WTC11 (cell line): ENCODE data around the gene TPM3. TPM values are rescaled to one million over a fixed set of nuclear protein-coding genes. Genes with fewer than 3 reads are reported as not detected.
A peak's percentile ranks its signal among the peaks of the same experiment; 100 is the strongest.

Experiments used
- ATAC-seq: fragments of 200-7000 bp; cut with Tn5 transposase; 2 replicates; pipeline ENCODE4 v1.10.0; 2021; ENCODE audit warnings: mild to moderate bottlenecking, moderate library complexity
- CTCF ChIA-PET: fragments of 300-600 bp; sonication (Branson Sonifier 250); formaldehyde crosslinking; loops from one replicate; lab custom pipeline; 2021; ENCODE audit warnings: antibody characterized with exemption; lab: Charles Lee
- POLR2A ChIA-PET: fragments of 350-600 bp; sonication (Branson Sonifier 250); formaldehyde crosslinking; loops from one replicate; lab custom pipeline; 2021; ENCODE audit warnings: antibody characterized with exemption; lab: Charles Lee
- DNase-seq: peaks from one replicate; pipeline ENCODE4 v3.0.0; 2021; ENCODE audit warnings: low spot score
- H3K27ac Mint-ChIP-seq: 2 replicates; pipeline ENCODE4 v1.8.0; 2021; ENCODE audit warnings: mixed read lengths
- H3K27me3 Mint-ChIP-seq: 2 replicates; pipeline ENCODE4 v1.8.0; 2021; ENCODE audit warnings: low read depth, mild to moderate bottlenecking, moderate library complexity, mixed read lengths
- H3K36me3 Mint-ChIP-seq: 2 replicates; pipeline ENCODE4 v1.8.0; 2021; ENCODE audit warnings: mixed read lengths
- H3K4me1 Mint-ChIP-seq: 2 replicates; pipeline ENCODE4 v1.8.0; 2022; ENCODE audit warnings: mixed read lengths
- H3K4me3 Mint-ChIP-seq: 2 replicates; pipeline ENCODE4 v1.8.0; 2021; ENCODE audit warnings: mild to moderate bottlenecking, moderate library complexity, mixed read lengths
- H3K9me3 Mint-ChIP-seq: 2 replicates; pipeline ENCODE4 v1.8.0; 2021; ENCODE audit warnings: mixed read lengths
- ELF4 ChIP-seq: sonication (generic); formaldehyde crosslinking; IDR thresholded peaks from 2 replicates; pipeline ENCODE4 v1.8.1; 2022; ENCODE audit warnings: low read depth, mild to moderate bottlenecking, moderate library complexity, missing genetic modification reagents
- ETV6 ChIP-seq: sonication (generic); formaldehyde crosslinking; IDR thresholded peaks from 2 replicates; pipeline ENCODE4 v1.8.1; 2022; ENCODE audit warnings: mild to moderate bottlenecking, missing genetic modification reagents
- GABPB1 ChIP-seq: sonication (generic); formaldehyde crosslinking; IDR thresholded peaks from 2 replicates; pipeline ENCODE4 v1.8.1; 2023; ENCODE audit warnings: mild to moderate bottlenecking, missing genetic modification reagents
- GRHL2 ChIP-seq: fragments of 250-450 bp; sonication (Bioruptor Pico); IDR thresholded peaks from 2 replicates; pipeline ENCODE4 v1.8.0; 2022; ENCODE audit warnings: mild to moderate bottlenecking, moderate library complexity; ENCODE audit not compliant: insufficient replicate concordance, severe bottlenecking
- HMGA2 ChIP-seq: fragments of 250-450 bp; sonication (Bioruptor Pico); IDR thresholded peaks from 2 replicates; pipeline ENCODE4 v1.4.0; 2021; ENCODE audit warnings: mild to moderate bottlenecking, moderate library complexity
- KAT7 ChIP-seq: sonication (generic); formaldehyde crosslinking; IDR thresholded peaks from 2 replicates; pipeline ENCODE4 v1.8.1; 2023; ENCODE audit warnings: missing genetic modification reagents, mild to moderate bottlenecking, borderline replicate concordance
- MXD4 ChIP-seq: fragments of 250-450 bp; sonication (Bioruptor Pico); IDR thresholded peaks from 2 replicates; pipeline ENCODE4 v1.8.0; 2021; ENCODE audit warnings: mild to moderate bottlenecking, moderate library complexity, borderline replicate concordance
- OVOL2 ChIP-seq: fragments of 250-450 bp; sonication (Bioruptor Pico); IDR thresholded peaks from 2 replicates; pipeline ENCODE4 v1.9.0; 2021; ENCODE audit warnings: mild to moderate bottlenecking, borderline replicate concordance
- PRRX2 ChIP-seq: fragments of 250-450 bp; sonication (Bioruptor Pico); IDR thresholded peaks from 2 replicates; pipeline ENCODE4 v1.8.0; 2021; ENCODE audit warnings: mild to moderate bottlenecking
- SOX15 ChIP-seq: fragments of 250-450 bp; sonication (Bioruptor Pico); IDR thresholded peaks from 2 replicates; pipeline ENCODE4 v1.9.0; 2021; ENCODE audit warnings: mild to moderate bottlenecking
- TEAD4 ChIP-seq: sonication (generic); formaldehyde crosslinking; IDR thresholded peaks from 2 replicates; pipeline ENCODE4 v1.8.0; 2022; ENCODE audit warnings: mild to moderate bottlenecking, missing genetic modification reagents
- ZBTB21 ChIP-seq: sonication (generic); formaldehyde crosslinking; IDR thresholded peaks from 2 replicates; pipeline ENCODE4 v1.8.1; 2023; ENCODE audit warnings: mild to moderate bottlenecking, missing genetic modification reagents, borderline replicate concordance
- ZNF121 ChIP-seq: sonication (generic); formaldehyde crosslinking; IDR thresholded peaks from 2 replicates; pipeline ENCODE4 v1.8.0; 2023; ENCODE audit warnings: missing genetic modification reagents
- ZNF423 ChIP-seq: fragments of 250-450 bp; sonication (Bioruptor Pico); IDR thresholded peaks from 2 replicates; pipeline ENCODE4 v2.1.2; 2022; ENCODE audit warnings: mild to moderate bottlenecking, moderate library complexity
- ZNF671 ChIP-seq: fragments of 250-450 bp; sonication (Bioruptor Pico); IDR thresholded peaks from 2 replicates; pipeline ENCODE4 v1.8.0; 2021; ENCODE audit warnings: mild to moderate bottlenecking
- total RNA-seq: library from RNA; stranded (reverse); gene quantifications from 3 replicates; pipeline ENCODE4 v1.2.3, GENCODE V29; 2021
- TF ChIP-seq, protein P1 (sequence below): sonication (generic); formaldehyde crosslinking; IDR thresholded peaks from 2 replicates; pipeline ENCODE4 v1.8.1; 2023; ENCODE audit warnings: mild to moderate bottlenecking, missing genetic modification reagents, borderline replicate concordance
- TF ChIP-seq, protein P2 (sequence below): sonication (generic); formaldehyde crosslinking; IDR thresholded peaks from 2 replicates; pipeline ENCODE4 v1.8.1; 2022; ENCODE audit warnings: low read depth, mild to moderate bottlenecking, moderate library complexity, missing genetic modification reagents, borderline replicate concordance
- TF ChIP-seq, protein P3 (sequence below): fragments of 250-450 bp; sonication (Bioruptor Pico); IDR thresholded peaks from 2 replicates; pipeline ENCODE4 v2.1.2; 2022; ENCODE audit warnings: mild to moderate bottlenecking, moderate library complexity
- TF ChIP-seq, protein P4 (sequence below): sonication (generic); formaldehyde crosslinking; IDR thresholded peaks from 2 replicates; pipeline ENCODE4 v1.8.1; 2022; ENCODE audit warnings: missing genetic modification reagents, borderline replicate concordance
- TF ChIP-seq, protein P5 (sequence below): sonication (generic); formaldehyde crosslinking; IDR thresholded peaks from 2 replicates; pipeline ENCODE4 v1.8.0; 2022; ENCODE audit warnings: mild to moderate bottlenecking, missing genetic modification reagents
- TF ChIP-seq, protein P6 (sequence below): sonication (generic); formaldehyde crosslinking; IDR thresholded peaks from 2 replicates; pipeline ENCODE4 v1.8.0; 2023; ENCODE audit warnings: missing genetic modification reagents
- TF ChIP-seq, protein P7 (sequence below): sonication (generic); formaldehyde crosslinking; IDR thresholded peaks from 2 replicates; pipeline ENCODE4 v1.8.0; 2022; ENCODE audit warnings: mild to moderate bottlenecking, missing genetic modification reagents
- TF ChIP-seq, protein P8 (sequence below): sonication (generic); formaldehyde crosslinking; IDR thresholded peaks from 2 replicates; pipeline ENCODE4 v1.8.0; 2022; ENCODE audit warnings: mild to moderate bottlenecking, missing genetic modification reagents
- TF ChIP-seq, protein P9 (sequence below): sonication (generic); formaldehyde crosslinking; IDR thresholded peaks from 2 replicates; pipeline ENCODE4 v1.8.1; 2022; ENCODE audit warnings: mild to moderate bottlenecking, moderate library complexity, missing genetic modification reagents

Gene TPM3
- total RNA-seq, 1 experiment from 2014 or later, result 614 TPM

DNA sequence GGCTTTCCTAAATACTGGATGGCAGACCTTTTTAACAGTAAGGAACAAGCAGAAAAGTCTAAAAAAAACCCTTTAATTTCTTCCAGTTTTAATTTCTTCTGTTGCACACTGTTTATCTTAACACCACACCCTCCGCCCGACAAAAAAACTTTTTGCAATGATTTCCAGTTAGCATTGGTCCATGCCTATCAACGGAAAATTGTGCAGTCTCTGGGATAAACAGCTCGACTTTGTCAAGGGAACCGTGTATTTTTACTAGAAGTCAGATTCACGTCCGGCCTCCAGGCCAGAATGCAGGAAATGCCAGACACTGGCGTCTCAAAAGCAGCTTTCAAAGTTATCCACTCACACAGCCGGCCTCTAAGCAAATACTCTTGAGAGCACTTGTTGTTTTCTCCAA lies 36.6 kb downstream of the TPM3 start (continued):
- TF ChIP-seq, protein P1, sequence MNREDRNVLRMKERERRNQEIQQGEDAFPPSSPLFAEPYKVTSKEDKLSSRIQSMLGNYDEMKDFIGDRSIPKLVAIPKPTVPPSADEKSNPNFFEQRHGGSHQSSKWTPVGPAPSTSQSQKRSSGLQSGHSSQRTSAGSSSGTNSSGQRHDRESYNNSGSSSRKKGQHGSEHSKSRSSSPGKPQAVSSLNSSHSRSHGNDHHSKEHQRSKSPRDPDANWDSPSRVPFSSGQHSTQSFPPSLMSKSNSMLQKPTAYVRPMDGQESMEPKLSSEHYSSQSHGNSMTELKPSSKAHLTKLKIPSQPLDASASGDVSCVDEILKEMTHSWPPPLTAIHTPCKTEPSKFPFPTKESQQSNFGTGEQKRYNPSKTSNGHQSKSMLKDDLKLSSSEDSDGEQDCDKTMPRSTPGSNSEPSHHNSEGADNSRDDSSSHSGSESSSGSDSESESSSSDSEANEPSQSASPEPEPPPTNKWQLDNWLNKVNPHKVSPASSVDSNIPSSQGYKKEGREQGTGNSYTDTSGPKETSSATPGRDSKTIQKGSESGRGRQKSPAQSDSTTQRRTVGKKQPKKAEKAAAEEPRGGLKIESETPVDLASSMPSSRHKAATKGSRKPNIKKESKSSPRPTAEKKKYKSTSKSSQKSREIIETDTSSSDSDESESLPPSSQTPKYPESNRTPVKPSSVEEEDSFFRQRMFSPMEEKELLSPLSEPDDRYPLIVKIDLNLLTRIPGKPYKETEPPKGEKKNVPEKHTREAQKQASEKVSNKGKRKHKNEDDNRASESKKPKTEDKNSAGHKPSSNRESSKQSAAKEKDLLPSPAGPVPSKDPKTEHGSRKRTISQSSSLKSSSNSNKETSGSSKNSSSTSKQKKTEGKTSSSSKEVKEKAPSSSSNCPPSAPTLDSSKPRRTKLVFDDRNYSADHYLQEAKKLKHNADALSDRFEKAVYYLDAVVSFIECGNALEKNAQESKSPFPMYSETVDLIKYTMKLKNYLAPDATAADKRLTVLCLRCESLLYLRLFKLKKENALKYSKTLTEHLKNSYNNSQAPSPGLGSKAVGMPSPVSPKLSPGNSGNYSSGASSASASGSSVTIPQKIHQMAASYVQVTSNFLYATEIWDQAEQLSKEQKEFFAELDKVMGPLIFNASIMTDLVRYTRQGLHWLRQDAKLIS (CRISPR knock-in tag), result no peak
- TF ChIP-seq, protein P2, sequence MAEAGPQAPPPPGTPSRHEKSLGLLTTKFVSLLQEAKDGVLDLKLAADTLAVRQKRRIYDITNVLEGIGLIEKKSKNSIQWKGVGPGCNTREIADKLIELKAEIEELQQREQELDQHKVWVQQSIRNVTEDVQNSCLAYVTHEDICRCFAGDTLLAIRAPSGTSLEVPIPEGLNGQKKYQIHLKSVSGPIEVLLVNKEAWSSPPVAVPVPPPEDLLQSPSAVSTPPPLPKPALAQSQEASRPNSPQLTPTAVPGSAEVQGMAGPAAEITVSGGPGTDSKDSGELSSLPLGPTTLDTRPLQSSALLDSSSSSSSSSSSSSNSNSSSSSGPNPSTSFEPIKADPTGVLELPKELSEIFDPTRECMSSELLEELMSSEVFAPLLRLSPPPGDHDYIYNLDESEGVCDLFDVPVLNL, result no peak
- TF ChIP-seq SOX15 (CRISPR knock-in tag) (no peak), ZBTB21 (CRISPR knock-in tag) (no peak), GABPB1 (CRISPR knock-in tag) (no peak), ZNF121 (CRISPR knock-in tag) (no peak)
- TF ChIP-seq, protein P3, sequence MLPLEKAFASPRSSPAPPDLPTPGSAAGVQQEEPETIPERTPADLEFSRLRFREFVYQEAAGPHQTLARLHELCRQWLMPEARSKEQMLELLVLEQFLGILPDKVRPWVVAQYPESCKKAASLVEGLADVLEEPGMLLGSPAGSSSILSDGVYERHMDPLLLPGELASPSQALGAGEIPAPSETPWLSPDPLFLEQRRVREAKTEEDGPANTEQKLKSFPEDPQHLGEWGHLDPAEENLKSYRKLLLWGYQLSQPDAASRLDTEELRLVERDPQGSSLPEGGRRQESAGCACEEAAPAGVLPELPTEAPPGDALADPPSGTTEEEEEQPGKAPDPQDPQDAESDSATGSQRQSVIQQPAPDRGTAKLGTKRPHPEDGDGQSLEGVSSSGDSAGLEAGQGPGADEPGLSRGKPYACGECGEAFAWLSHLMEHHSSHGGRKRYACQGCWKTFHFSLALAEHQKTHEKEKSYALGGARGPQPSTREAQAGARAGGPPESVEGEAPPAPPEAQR (CRISPR knock-in tag), result no peak
- TF ChIP-seq, protein P4, sequence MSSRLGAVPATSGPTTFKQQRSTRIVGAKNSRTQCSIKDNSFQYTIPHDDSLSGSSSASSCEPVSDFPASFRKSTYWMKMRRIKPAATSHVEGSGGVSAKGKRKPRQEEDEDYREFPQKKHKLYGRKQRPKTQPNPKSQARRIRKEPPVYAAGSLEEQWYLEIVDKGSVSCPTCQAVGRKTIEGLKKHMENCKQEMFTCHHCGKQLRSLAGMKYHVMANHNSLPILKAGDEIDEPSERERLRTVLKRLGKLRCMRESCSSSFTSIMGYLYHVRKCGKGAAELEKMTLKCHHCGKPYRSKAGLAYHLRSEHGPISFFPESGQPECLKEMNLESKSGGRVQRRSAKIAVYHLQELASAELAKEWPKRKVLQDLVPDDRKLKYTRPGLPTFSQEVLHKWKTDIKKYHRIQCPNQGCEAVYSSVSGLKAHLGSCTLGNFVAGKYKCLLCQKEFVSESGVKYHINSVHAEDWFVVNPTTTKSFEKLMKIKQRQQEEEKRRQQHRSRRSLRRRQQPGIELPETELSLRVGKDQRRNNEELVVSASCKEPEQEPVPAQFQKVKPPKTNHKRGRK, result no peak

DNA sequence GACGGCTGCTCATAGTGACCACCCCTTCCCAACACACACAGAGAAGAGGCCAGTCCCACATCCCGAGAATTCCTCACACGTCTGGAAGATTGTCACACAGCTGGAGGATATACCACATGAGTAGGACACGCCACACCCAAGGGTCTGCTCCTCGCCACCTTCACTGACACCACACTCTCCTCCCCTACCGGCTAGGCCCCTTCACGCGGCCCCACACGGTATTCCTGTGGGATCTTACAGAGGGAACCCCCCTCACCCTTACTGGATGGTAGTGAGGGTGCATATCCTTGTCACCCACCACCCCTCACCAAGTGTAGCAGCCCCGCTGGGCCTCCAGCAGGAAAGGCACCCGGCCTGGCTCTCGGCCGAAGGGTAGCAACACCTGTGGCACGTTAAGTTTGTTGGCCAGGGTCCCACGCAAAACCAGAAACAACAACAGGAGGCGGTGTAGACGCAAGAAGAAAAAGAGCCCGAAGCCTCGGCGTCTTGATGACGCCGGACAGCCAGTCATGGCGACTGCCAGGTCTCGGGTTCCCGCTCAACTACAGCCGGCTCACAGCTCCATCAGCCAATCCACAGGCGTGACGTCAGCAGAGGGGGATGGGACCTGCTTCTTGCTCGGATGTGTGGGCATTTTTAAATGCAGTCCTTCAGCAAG lies 37.2 kb downstream of the TPM3 start, which contains the start of gene NUP210L:
NUP210L (minus strand) TSS at position 540 of the 658 bp plus-strand sequence.
- ATAC-seq, result peak; percentile 95
- Mint-ChIP-seq H3K9me3 (no peaks in the 10 kb centered on the region), H3K4me1 (peaks cover 19% of the 10 kb centered on the region), H3K27ac (peak within 1 kb of the TSS; percentile 91), H3K4me3 (no peak within 1 kb of the TSS), H3K27me3 (no peaks in the 10 kb centered on the region), H3K36me3 (peaks cover 30% of the 10 kb centered on the region)
- ChIA-PET POLR2A (interaction anchor here (1.5 kb wide), 1 partner anchor 16 kb away, joined by 5 read pairs; no protein-coding TSS in a partner anchor), CTCF (interaction anchor here (0.8 to 1.1 kb wide), 2 partner anchors 117 to 180 kb away, joined by 3 read pairs; no protein-coding TSS in a partner anchor)
- peak; percentile 76 for DNase-seq
- no peak for TF ChIP-seq ZNF423 (CRISPR knock-in tag)
- no peak for TF ChIP-seq ZNF121 (CRISPR knock-in tag)
- TF ChIP-seq GRHL2 (CRISPR knock-in tag), result no peak
- TF ChIP-seq, protein P5, sequence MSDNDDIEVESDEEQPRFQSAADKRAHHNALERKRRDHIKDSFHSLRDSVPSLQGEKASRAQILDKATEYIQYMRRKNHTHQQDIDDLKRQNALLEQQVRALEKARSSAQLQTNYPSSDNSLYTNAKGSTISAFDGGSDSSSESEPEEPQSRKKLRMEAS, result peak; percentile 80
- TF ChIP-seq, protein P6, sequence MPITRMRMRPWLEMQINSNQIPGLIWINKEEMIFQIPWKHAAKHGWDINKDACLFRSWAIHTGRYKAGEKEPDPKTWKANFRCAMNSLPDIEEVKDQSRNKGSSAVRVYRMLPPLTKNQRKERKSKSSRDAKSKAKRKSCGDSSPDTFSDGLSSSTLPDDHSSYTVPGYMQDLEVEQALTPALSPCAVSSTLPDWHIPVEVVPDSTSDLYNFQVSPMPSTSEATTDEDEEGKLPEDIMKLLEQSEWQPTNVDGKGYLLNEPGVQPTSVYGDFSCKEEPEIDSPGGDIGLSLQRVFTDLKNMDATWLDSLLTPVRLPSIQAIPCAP (CRISPR knock-in tag), result no peak
- TF ChIP-seq HMGA2 (CRISPR knock-in tag), result no peak
- no peak for TF ChIP-seq ELF4 (CRISPR knock-in tag)
- TF ChIP-seq, protein P7, sequence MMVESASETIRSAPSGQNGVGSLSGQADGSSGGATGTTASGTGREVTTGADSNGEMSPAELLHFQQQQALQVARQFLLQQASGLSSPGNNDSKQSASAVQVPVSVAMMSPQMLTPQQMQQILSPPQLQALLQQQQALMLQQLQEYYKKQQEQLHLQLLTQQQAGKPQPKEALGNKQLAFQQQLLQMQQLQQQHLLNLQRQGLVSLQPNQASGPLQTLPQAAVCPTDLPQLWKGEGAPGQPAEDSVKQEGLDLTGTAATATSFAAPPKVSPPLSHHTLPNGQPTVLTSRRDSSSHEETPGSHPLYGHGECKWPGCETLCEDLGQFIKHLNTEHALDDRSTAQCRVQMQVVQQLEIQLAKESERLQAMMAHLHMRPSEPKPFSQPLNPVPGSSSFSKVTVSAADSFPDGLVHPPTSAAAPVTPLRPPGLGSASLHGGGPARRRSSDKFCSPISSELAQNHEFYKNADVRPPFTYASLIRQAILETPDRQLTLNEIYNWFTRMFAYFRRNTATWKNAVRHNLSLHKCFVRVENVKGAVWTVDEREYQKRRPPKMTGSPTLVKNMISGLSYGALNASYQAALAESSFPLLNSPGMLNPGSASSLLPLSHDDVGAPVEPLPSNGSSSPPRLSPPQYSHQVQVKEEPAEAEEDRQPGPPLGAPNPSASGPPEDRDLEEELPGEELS (CRISPR knock-in tag), result peak; percentile 44; the same call in 1 of the 2 replicates
- no peak for TF ChIP-seq ZNF671 (CRISPR knock-in tag)
- no peak for TF ChIP-seq PRRX2 (CRISPR knock-in tag)
- TF ChIP-seq, protein P8, sequence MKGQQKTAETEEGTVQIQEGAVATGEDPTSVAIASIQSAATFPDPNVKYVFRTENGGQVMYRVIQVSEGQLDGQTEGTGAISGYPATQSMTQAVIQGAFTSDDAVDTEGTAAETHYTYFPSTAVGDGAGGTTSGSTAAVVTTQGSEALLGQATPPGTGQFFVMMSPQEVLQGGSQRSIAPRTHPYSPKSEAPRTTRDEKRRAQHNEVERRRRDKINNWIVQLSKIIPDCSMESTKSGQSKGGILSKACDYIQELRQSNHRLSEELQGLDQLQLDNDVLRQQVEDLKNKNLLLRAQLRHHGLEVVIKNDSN (CRISPR knock-in tag), result 0 out of 2 replicates have a peak, but pooled peaks have one; percentile 14
- TF ChIP-seq TEAD4 (CRISPR knock-in tag), result no peak
- TF ChIP-seq OVOL2 (CRISPR knock-in tag), result no peak
- TF ChIP-seq, protein P9, sequence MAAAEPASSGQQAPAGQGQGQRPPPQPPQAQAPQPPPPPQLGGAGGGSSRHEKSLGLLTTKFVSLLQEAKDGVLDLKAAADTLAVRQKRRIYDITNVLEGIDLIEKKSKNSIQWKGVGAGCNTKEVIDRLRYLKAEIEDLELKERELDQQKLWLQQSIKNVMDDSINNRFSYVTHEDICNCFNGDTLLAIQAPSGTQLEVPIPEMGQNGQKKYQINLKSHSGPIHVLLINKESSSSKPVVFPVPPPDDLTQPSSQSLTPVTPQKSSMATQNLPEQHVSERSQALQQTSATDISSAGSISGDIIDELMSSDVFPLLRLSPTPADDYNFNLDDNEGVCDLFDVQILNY (CRISPR knock-in tag), result no peak
- TF ChIP-seq ETV6 (CRISPR knock-in tag), result no peak
- TF ChIP-seq KAT7 (CRISPR knock-in tag), result no peak
- TF ChIP-seq MXD4 (CRISPR knock-in tag), result no peak
